Upper lobe of left lung (tissue), 6 donors: Measurements from ENCODE around the gene BATF. TPM values are rescaled to one million over a fixed set of nuclear protein-coding genes. Genes with fewer than 3 reads are reported as not detected.

Experiments
- ATAC-seq, 2 donors: fragments of 200-7000 bp; cut with Tn5 transposase; one replicate each; pipeline ENCODE4 v1.9.1; 2022; ENCODE audit warnings: mild to moderate bottlenecking in 2 of 2, moderate library complexity in 2 of 2; ENCODE audit not compliant: low FRiP score in 2 of 2
- DNase-seq, 2 donors: peaks; one replicate each; pipeline ENCODE4 v3.0.0-alpha.2; 2019 to 2020
- H3K27ac ChIP-seq, 4 donors: fragments of 200-600 bp; sonication (generic); one replicate each; pipeline ENCODE4 v1.5.1; 2016 to 2019
- H3K27me3 ChIP-seq, 4 donors: fragments of 200-600 bp; sonication (generic); one replicate each; pipeline ENCODE4 v1.5.1; 2017 to 2019
- H3K36me3 ChIP-seq, 4 donors: fragments of 200-600 bp; sonication (generic); one replicate each; pipeline ENCODE4 v1.5.1; 2016 to 2019
- H3K4me1 ChIP-seq, 4 donors: fragments of 200-600 bp; sonication (generic); one replicate each; pipeline ENCODE4 v1.5.1; 2018 to 2019
- H3K4me3 ChIP-seq, 4 donors: fragments of 200-600 bp; sonication (generic); one replicate each; pipeline ENCODE4 v1.5.1; 2017 to 2019; ENCODE audit warnings: mild to moderate bottlenecking in 2 of 4, moderate library complexity in 1 of 4
- H3K9me3 ChIP-seq, 4 donors: fragments of 200-600 bp; sonication (generic); one replicate each; pipeline ENCODE4 v1.5.1; 2018 to 2019
- EP300 ChIP-seq, 4 donors: sonication (generic); formaldehyde crosslinking; IDR thresholded peaks; one replicate each; pipeline ENCODE4 v1.5.1; 2017; ENCODE audit warnings: antibody characterized with exemption in 4 of 4, control low read depth in 2 of 4
- POLR2A ChIP-seq, 4 donors: fragments of 450-650 bp; IDR thresholded peaks; one replicate each; pipeline ENCODE4 v1.5.1; 2016 to 2017; ENCODE audit warnings: antibody characterized with exemption in 4 of 4, mild to moderate bottlenecking in 2 of 4
- POLR2AphosphoS5 ChIP-seq, 2 donors: sonication (generic); formaldehyde crosslinking; IDR thresholded peaks; one replicate each; pipeline ENCODE4 v1.5.1; 2017; ENCODE audit warnings: antibody characterized with exemption in 2 of 2
- WGBS, 2 donors: methylation state at CpG; one replicate each; pipeline ENCODE4 v1.1.5; 2017 to 2018; 5-methylcytosine and 5-hydroxymethylcytosine counted together
- total RNA-seq, 6 donors: library from RNA; depleted of rRNA in 4 of 6; stranded (reverse); fragments of >200 nt in 4 of 6; gene quantifications; one replicate each; pipeline versions ENCODE4 v1.1.0 to v1.2.1, GENCODE V29; 2016 to 2021
- TF ChIP-seq, protein P1 (sequence below), 6 experiments: fragments of 450-650 bp in 4 of 6; fragments of 200-600 bp in 2 of 6; sonication (generic) in 2 of 6; IDR thresholded peaks; one replicate each; pipeline ENCODE4 v1.5.1; 2016 to 2019; ENCODE audit warnings: antibody characterized with exemption in 6 of 6
- donor health status: DM: no; HTN: no; CAD: no; lungs with moderate emphysema.
- donor health status: DM: no; HTN: yes; CAD: no; lungs with severe emphysema.

BATF gene
- total RNA-seq, 6 donors from 2014 or later, result 5.4 to 25.1 (median 10.8) TPM

DNA sequence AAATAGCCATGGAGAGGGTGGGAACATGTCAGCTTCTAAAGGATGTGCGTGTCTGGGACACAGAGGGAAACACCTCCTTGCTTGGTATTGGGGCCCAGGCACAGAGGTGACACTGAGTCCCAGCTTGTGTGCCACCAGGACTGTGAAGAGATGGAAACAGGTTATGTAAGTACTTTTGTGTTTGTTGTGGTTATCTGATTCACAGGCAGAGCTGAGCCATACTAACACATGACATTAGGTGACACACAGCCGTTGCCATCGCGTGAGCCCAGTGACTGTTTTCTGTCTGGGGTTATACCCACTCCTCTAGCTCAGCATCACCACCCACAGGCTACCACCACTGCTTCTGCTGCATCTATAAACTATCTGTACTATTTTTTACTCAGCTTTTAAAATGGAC is 44.1 kb downstream of the BATF start:
- ATAC-seq (no peak), DNase-seq (no peak)
- H3K4me1 ChIP-seq, result no peaks in the 10 kb centered on the region
- TF ChIP-seq EP300 (IDR thresholded peaks at IDR 0.05) (no peak), POLR2A (IDR thresholded peaks at IDR 0.05) (no peak), POLR2AphosphoS5 (IDR thresholded peaks at IDR 0.05) (no peak)
- TF ChIP-seq, protein P1, sequence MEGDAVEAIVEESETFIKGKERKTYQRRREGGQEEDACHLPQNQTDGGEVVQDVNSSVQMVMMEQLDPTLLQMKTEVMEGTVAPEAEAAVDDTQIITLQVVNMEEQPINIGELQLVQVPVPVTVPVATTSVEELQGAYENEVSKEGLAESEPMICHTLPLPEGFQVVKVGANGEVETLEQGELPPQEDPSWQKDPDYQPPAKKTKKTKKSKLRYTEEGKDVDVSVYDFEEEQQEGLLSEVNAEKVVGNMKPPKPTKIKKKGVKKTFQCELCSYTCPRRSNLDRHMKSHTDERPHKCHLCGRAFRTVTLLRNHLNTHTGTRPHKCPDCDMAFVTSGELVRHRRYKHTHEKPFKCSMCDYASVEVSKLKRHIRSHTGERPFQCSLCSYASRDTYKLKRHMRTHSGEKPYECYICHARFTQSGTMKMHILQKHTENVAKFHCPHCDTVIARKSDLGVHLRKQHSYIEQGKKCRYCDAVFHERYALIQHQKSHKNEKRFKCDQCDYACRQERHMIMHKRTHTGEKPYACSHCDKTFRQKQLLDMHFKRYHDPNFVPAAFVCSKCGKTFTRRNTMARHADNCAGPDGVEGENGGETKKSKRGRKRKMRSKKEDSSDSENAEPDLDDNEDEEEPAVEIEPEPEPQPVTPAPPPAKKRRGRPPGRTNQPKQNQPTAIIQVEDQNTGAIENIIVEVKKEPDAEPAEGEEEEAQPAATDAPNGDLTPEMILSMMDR (IDR thresholded peaks at IDR 0.05), result no peak
- H3K36me3 ChIP-seq, result no peaks in the 10 kb centered on the region
- H3K4me3 ChIP-seq, result no peak overlapping the region
- no peak overlapping the region for H3K27ac ChIP-seq
- 75 to 76% methylated on average over 4 of the region's 4 CpGs for WGBS, 2 donors
- no peaks in the 10 kb centered on the region for H3K27me3 ChIP-seq
- H3K9me3 ChIP-seq, result no peaks in the 10 kb centered on the region

DNA sequence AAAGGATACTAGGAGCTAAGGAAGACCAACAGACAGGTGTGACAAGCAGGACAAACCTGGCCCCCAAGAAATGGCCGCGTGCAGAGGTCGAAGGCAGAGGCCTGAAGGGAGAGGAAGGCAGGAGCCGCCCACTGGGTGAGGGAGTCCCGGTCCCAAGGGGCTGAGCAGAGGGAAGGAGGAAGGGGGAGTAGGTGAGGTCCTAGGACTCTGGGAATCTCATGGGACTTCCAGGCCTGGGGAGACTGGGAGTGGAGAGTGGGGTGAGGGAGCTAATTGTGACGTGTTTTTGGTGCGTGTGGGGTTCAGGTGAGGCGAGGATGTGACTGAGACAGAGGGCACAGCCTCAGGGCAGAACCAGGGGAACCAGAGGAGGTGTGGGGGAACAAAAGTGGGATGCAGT is 44.5 kb downstream of the BATF start:
- Histone ChIP-seq H3K4me1 (no peaks in the 10 kb centered on the region), H3K9me3 (no peaks in the 10 kb centered on the region), H3K27me3 (no peaks in the 10 kb centered on the region), H3K36me3 (no peaks in the 10 kb centered on the region), H3K27ac (no peak overlapping the region), H3K4me3 (no peak overlapping the region)
- TF ChIP-seq EP300 (IDR thresholded peaks at IDR 0.05), result no peak
- TF ChIP-seq, protein P1 (IDR thresholded peaks at IDR 0.05), result no peak
- TF ChIP-seq POLR2AphosphoS5 (IDR thresholded peaks at IDR 0.05), result no peak
- no peak for TF ChIP-seq POLR2A (IDR thresholded peaks at IDR 0.05)
- no peak for DNase-seq
- WGBS, 2 donors, result 80 to 91% methylated on average over 8 of the region's 8 CpGs
- no peak for ATAC-seq

DNA sequence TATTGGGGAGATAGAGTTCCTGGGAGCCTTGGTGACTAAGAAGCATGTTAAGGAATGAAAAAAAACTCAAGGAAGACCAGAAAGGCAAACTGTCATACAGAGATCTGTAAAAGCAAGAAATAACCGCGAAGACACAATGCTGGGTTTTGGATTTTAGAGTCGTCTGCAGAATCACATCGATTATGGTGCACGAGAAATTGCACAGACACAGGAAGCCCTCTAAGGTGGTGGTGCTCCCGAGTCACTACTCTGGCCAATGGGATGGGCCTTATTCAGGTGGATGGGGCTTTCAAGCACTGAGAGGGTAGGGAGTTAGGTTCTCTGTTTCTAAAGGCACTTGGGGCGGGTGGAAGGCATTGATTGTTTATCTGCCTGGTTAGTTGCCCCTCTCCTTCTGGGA is 45.9 kb downstream of the BATF start:
- H3K27me3 ChIP-seq, result no peaks in the 10 kb centered on the region
- WGBS, 2 donors, result 87 to 90% methylated on average over 7 of the region's 7 CpGs
- no peaks in the 10 kb centered on the region for H3K36me3 ChIP-seq
- DNase-seq (no peak), ATAC-seq (no peak)
- no peaks in the 10 kb centered on the region for H3K9me3 ChIP-seq
- no peak overlapping the region for H3K27ac ChIP-seq
- H3K4me3 ChIP-seq, result no peak overlapping the region
- TF ChIP-seq EP300 (IDR thresholded peaks at IDR 0.05) (no peak), POLR2AphosphoS5 (IDR thresholded peaks at IDR 0.05) (no peak), POLR2A (IDR thresholded peaks at IDR 0.05) (no peak)
- TF ChIP-seq, protein P1 (IDR thresholded peaks at IDR 0.05), result no peak
- peaks cover 0 to 4% (median 0%) of the 10 kb centered on the region in 4 donors for H3K4me1 ChIP-seq

DNA sequence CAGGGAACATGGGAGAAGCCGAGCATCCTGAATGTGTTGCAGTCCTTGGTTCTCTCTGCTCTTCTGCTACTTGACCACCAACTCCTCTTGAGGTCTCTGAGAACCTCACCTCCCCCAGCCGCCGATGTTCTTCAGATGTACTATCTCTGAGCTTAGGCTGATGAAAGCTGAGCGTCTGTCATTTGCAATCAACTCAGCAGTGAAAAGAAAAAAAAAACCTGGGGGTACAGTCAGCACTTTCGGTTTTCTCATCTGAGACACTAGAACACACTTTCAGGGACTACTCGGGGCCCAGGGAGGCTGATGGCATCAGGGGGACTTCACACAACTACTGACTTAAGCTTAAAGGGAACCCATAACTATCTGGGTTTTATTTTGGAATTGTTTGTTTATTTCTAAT is 46.5 kb downstream of the BATF start:
- no peak for DNase-seq
- H3K27me3 ChIP-seq, result no peaks in the 10 kb centered on the region
- H3K4me1 ChIP-seq, result peaks cover 0 to 4% (median 0%) of the 10 kb centered on the region in 4 donors
- TF ChIP-seq POLR2A (IDR thresholded peaks at IDR 0.05) (no peak), POLR2AphosphoS5 (IDR thresholded peaks at IDR 0.05) (no peak), EP300 (IDR thresholded peaks at IDR 0.05) (no peak)
- TF ChIP-seq, protein P1 (IDR thresholded peaks at IDR 0.05), result no peak
- no peaks in the 10 kb centered on the region for H3K9me3 ChIP-seq
- WGBS, 2 donors, result 82 to 85% methylated on average over 6 of the region's 6 CpGs
- no peak for ATAC-seq
- no peaks in the 10 kb centered on the region for H3K36me3 ChIP-seq
- no peak overlapping the region for H3K27ac ChIP-seq
- no peak overlapping the region for H3K4me3 ChIP-seq

DNA sequence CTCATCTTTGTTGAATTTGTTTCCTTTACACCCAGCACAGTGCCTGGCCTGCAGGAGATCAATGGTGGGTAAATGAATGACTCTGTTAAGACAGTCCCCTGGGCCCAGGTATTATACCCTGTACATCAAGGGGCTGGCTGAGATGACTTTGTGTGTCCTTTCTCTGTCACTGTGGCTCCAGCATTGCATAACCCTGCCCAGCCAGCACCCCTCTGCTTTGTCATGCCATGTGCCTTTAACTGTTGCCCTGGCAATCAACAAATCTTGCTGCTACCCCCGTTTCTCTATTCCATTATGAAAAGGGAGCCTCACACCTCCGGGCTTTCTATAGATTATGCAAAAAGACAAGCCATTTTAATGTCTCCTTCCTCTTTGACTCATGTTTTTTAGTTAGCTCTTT is 48.5 kb downstream of the BATF start:
- 50 to 54% methylated on average over 2 of the region's 2 CpGs for WGBS, 2 donors
- ATAC-seq (no peak), DNase-seq (no peak)
- H3K4me3 ChIP-seq, result no peak overlapping the region
- H3K4me1 ChIP-seq, result peaks cover 0 to 4% (median 0%) of the 10 kb centered on the region in 4 donors
- no peaks in the 10 kb centered on the region for H3K9me3 ChIP-seq
- H3K27ac ChIP-seq, result no peak overlapping the region
- no peaks in the 10 kb centered on the region for H3K36me3 ChIP-seq
- H3K27me3 ChIP-seq, result no peaks in the 10 kb centered on the region
- TF ChIP-seq, protein P1 (IDR thresholded peaks at IDR 0.05), result no peak
- TF ChIP-seq POLR2AphosphoS5 (IDR thresholded peaks at IDR 0.05) (no peak), POLR2A (IDR thresholded peaks at IDR 0.05) (no peak), EP300 (IDR thresholded peaks at IDR 0.05) (no peak)
